Measurements from ENCODE around the gene TRPV6.

The TRPV6 gene

GRCh38 chr7:142822714-142823113 is 62.8 kb downstream of the TRPV6 start:
- Histone ChIP-seq H3K4me2 (no peak overlapping the region), H3K4me1 (ENCODE audit: low read depth, poor library complexity, severe bottlenecking) (no peaks in the 10 kb centered on the region), H4K20me1 (ENCODE audit: insufficient read depth) (no peaks in the 10 kb centered on the region), H3K36me3 (ENCODE audit: insufficient read depth) (no peaks in the 10 kb centered on the region), H3K79me2 (ENCODE audit: insufficient read depth, low read depth) (no peaks in the 10 kb centered on the region), H3K27me3 (ENCODE audit: insufficient read depth, low read depth) (no peaks in the 10 kb centered on the region), H3K9ac (no peak overlapping the region), H2AFZ (ENCODE audit: low read depth) (no peak overlapping the region), H3K4me3 (IDR thresholded peaks at IDR 0.05; ENCODE audit: insufficient read depth, low read depth, low read length) (no peak overlapping the region), H3K27ac (no peak overlapping the region)
- TF ChIP-seq, protein P1, sequence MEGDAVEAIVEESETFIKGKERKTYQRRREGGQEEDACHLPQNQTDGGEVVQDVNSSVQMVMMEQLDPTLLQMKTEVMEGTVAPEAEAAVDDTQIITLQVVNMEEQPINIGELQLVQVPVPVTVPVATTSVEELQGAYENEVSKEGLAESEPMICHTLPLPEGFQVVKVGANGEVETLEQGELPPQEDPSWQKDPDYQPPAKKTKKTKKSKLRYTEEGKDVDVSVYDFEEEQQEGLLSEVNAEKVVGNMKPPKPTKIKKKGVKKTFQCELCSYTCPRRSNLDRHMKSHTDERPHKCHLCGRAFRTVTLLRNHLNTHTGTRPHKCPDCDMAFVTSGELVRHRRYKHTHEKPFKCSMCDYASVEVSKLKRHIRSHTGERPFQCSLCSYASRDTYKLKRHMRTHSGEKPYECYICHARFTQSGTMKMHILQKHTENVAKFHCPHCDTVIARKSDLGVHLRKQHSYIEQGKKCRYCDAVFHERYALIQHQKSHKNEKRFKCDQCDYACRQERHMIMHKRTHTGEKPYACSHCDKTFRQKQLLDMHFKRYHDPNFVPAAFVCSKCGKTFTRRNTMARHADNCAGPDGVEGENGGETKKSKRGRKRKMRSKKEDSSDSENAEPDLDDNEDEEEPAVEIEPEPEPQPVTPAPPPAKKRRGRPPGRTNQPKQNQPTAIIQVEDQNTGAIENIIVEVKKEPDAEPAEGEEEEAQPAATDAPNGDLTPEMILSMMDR (conservative IDR thresholded peaks at IDR 0.05; ENCODE audit: low read depth, low read length) = no peak

Measured in KMS-11 (cell line).